Activated T-helper 1 cell treated with anti-CD3 and anti-CD28 coated beads, Interleukin-2, amount 50 U/mL, for 16 hours (primary cell): ENCODE measurements around the gene MAEL.
"Not testable (repeated sequence)": the region's sequence is repeated elsewhere in the genome, so short reads cannot be mapped to it uniquely, and the experiment has no call there.

Source experiments
- DNase-seq, 2 donors: peaks; one replicate each; pipeline ENCODE4 v3.0.0-alpha.2; 2020; ENCODE audit warnings: low read depth in 1 of 2, low spot score in 1 of 2

The MAEL gene

GRCh38 chr1:166977951-166978350, 11.1 kb upstream of the MAEL start:
- no peak for DNase-seq

- no peak for DNase-seq
These were observed 10.3 kb upstream of the MAEL start for GRCh38 chr1:166978821-166979220.

- no peak for DNase-seq
These were observed 8.7 kb upstream of the MAEL start for GRCh38 chr1:166980383-166980782.

GRCh38 chr1:166980818-166981217, 8.3 kb upstream of the MAEL start:
- DNase-seq = no peak

DNA sequence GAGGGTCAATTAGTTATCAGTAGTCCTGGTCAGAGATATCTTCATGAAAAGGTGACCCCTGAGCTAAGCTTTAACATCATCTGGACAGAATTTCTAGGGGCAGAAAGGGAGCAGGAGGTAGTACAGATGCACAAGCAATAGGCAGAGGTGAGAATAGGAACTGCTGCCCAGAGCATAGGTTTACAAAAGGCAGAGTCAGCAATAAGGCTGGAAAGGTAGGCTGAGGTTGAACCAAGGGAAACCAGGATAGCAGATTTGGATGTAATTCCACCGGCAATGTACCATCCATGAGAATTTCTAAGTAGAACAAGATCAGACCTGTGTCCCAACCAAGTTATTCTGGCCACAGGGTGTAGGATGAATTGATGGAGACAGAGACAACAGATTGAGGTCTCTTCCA, 7.5 kb upstream of the MAEL start:
- no peak for DNase-seq

- DNase-seq = no peak
These were observed 10.0 kb downstream of the MAEL start for GRCh38 chr1:166999075-166999474.

DNA sequence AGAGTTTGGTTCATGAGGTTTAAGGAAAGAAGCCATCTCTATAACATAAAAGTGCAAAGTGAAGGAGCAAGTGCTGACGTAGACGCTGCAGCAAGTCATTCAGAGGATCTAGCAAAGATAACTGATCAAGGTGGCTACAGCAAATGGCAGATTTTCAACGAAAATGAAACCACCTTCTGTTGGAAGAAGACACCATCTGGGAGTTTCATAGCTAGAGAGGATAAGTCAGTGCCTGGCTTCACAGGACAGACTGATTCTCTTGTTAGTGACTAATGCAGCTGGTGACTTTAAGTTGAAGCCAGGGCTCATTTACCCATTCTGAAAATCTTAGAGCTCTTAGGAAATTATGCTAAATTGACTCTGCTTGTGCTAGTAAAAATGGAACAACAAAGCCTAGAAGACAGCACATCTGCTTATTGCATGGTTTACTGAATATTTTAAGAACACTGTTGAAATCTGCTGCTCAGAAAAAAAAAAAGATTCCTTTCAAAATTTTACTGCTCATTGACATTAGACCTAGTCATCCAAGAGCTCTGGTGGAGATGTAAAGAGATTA, 10.5 kb downstream of the MAEL start:
- DNase-seq = no peak

- DNase-seq = no peak
These were observed 11.5 kb downstream of the MAEL start for GRCh38 chr1:167000546-167000945.

- DNase-seq = no peak
These were observed 13.3 kb downstream of the MAEL start for GRCh38 chr1:167002354-167002753.

DNA sequence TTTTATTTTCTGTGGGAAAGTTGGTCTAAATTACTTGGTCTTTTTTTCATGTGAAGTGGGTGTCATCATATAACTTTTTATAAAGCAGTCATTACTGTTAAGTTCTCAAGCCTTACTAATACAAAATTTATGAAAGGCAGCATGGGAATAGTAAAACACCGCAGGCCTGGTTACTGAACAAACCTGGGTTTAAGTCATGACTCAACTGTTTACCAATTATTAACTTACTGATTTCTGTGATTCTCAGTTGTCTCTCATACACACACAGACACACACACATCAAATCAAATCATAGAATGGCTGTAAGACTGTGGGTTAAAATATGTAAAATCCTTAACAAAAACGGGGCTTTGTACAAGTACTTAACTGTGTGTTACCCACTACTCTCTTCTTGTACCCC, 14.6 kb downstream of the MAEL start:
- DNase-seq = no peak

DNA sequence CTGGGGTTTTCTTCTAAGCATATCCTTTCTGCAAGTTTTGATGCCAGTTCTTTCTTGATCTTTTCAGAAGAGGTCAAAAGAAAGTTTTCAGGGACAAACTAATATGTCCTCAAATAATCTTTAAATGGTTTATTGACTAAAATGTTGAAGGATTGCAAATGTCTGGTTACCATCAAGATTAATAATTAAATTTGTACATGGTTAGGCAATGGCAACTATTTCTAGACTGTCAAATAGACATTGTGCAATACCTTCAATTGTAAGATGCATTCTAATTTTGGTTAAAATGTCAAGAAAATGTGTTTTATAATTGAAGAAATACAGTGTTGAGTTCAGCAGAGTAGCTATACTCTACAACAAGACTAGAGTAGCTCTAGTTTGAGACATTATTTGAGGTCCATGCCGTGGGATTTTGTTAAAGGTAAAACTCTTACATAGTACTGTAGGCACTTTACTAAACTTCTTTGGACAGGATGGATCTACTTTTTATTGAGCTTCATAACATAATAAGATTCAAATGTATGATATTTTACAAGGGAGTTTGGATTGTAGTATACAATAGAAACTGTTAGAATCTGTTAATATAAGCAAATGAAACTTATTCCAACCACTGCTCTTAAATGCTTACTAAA, 22.6 kb downstream of the MAEL start:
- no peak for DNase-seq

GRCh38 chr1:167012570-167012969, 23.5 kb downstream of the MAEL start:
- DNase-seq = no peak

DNA sequence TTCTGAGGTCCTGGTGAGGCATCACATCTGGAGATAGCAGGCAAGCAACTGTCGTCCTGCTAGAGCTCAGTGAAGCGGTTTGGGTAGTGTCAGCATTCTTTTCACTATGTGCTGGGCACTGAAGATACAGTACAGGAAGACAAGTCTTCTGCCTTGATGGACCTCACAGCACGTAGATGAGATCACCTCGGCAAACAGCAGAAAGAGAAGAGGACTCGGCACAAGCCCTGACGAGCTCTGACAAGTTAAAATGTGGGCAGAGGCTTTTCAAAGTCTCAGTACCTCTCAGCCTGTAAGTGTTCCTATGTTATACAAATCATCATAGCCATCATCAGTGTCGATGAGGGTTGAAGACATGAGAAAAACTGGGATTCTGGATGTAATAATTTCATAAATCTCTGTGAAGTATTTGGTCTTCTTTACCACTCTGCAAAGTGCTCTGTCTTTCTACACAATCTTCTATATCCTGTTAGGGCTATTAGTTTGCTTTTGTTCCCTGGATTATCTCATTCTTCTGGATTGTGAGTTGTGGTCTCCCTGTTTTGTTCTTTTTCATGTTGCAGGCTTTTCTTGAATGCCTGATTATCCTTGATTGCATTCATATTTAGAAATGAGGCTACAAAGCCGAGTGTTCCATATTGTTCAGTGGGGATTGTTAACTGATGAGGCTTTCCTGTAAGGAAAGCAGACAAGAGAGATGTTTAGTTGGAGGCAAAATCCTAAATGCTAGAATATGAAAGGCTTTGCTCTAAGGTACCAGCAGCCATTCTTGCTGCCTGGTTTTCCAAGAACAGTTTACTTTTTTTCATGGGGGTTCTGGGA, 24.2 kb downstream of the MAEL start:
- DNase-seq = no peak

- no peak for DNase-seq
These were observed 27.1 kb downstream of the MAEL start for GRCh38 chr1:167016100-167016750.

DNA sequence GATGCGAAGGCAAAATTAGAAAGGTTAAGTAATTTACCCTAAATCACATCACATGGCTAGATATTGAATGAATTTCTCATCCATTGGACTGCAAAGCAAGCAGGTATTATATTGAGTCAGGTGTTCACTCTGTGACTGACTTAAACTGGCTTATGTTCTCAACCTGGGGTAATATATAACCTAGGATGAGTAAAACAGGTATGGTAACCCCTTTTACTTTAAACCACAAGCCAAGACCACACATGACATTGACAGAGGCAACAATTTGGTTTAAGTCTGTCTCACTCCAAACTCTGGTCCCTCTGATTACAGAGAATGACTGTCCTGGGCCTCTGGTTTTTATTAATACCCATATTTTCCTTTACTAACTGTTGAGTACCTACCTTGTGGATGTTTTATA, 33.3 kb downstream of the MAEL start:
- no peak for DNase-seq

DNA sequence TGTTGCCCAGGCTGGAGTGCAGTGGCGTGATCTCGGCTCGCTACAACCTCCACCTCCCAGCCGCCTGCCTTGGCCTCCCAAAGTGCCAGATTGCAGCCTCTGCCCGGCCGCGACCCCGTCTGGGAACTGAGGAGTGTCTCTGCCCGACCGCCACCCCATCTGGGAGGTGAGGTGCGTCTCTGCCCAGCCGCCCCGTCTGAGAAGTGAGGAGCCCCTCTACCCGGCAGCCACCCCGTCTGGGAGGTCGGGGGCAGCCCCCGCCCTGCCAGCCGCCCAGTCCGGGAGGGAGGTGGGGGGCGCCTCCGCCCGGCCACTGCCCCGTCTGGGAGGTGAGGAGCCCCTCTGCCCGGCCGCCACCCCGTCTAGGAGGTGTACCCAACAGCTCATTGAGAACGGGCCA, 40.5 kb downstream of the MAEL start:
- not testable (repeated sequence) for DNase-seq

DNA sequence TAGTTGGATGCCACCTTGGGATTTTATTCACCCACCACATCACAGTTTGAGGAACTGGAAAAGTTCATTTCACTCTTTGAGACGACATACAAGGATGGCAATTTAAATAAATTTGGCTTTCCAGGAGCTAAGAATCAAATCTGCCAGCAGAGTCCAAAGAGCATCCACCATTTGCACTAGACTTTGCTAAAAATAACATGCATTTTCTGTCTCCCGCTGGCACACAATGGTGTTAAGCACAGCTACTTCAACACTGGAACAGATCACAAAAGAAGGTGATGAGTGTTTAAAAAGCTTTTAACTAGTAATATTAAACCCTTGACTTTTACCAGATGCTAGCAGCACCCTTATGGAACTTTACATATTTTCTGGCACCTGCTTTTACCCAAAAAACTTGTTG, 44.6 kb downstream of the MAEL start:
- DNase-seq = no peak

GRCh38 chr1:167043752-167044488, 54.8 kb downstream of the MAEL start:
- peak; percentile 37 to 44 for DNase-seq

DNA sequence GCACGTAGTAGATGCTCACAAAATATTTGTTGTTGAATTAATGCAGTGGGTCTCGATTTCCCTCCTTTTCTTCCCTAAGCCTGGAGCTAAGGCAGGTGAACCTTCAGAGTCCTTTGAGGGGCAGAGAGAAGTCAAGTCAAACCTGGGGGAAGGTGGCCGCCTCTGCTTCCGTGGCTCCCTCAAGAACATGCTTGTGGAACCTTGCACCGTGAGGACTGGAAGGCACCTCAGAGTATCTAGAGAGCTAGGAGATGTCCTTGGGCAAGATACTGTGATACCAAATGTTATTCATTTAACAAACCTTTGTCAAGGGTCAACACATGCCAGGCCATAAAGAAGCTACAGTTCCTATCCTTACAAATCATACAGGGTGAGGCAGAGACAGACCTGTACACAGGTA, 62.8 kb downstream of the MAEL start:
- no peak for DNase-seq

- no peak for DNase-seq
These were observed 63.3 kb downstream of the MAEL start for GRCh38 chr1:167052389-167052788.

DNA sequence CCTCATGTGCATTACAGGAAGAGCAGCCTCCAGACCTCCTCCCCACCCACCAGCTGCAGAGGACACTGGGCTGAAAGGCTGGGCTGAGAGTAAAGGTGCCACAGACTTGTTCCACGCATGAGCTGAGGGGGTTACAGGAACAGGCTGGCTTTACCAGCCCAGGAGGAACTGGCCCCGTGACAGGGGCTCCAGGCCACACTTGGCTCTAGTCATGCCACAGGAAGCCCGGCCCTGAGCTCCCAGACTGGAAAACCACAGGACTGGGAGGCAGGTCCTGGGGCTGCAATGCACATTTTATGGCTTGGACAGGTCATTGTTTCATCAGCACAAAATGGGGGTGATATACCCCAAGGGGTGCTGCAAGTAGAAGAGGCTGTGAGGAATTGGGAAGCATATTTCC, 65.5 kb downstream of the MAEL start:
- no peak for DNase-seq
